ENCODE measurements around the gene GALR2. TPM values are rescaled to one million over a fixed set of nuclear protein-coding genes. Genes with fewer than 3 reads are reported as not detected.

The GALR2 gene
- total RNA-seq, 1 donor from 2014 or later = 6.7 TPM

DNA sequence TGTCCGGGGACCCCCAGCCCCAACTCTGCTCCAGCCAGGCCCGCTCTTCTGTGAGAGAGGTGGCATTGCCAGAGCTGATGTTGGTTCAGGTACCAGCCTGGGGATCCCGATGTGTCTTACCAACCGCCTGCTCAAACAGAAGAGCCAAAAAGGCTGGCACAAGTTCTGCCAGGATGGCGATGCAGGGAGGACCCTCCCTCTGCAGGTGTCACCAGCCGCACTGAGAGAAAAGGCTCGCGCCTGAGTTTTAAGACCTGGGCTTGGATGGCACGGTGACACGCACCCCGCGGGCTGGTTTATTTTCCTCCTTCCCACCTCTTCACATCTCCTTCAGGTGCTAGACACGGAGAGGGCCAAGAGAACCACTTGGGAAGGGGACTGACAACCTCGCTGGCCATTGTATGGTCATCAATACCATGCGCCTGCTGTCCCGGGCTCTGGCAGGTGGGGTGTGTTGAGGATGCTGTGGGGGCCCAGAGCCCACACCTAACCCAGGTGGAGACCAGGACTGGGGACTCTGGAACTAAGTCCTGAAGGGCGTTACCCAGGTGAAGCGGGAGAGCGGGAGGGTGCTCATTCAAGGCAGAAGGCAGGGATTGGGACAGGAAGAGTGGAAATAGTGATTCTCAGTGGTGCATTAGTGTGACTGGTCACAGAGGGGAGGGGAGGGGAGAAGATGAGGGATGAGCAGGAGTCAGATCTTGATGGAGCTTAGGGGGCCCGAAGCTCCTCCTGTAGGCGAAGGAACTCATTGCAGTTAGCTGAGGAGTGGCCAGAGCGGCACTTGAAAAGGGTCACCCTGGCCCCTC is 50.2 kb downstream of the GALR2 start:
- DNase-seq (ENCODE audit: low spot score) = no peak

DNA sequence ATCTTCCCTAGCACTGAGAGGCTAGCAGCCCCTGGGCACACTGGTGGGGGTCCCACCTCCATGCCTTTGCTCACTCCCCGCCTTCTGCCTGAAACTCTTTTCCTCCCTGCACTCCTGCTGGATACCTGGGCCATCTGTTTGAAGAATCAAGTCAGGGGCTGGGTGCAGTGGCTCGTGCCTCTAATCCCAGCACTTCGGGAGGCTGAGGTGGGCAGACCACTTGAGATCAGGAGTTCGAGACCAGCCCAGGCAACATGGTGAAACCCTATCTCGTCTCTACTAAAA is 50.8 kb downstream of the GALR2 start:
- no peak for DNase-seq (ENCODE audit: low spot score)

GRCh38 chr17:76125922-76126321 is 51.3 kb downstream of the GALR2 start:
- no peak for DNase-seq (ENCODE audit: low spot score)

Other genes starting within 250 kb of the GALR2 start
- gene UNC13D, start 230.4 kb upstream of the GALR2 start, total RNA-seq (ENCODE audit: insufficient read depth, low replicate concordance) = 8.9 TPM
- gene WBP2, start 219.4 kb upstream of the GALR2 start, total RNA-seq (ENCODE audit: insufficient read depth, low replicate concordance) = 13.7 TPM
- 18.8 TPM for gene TRIM47, start 196.2 kb upstream of the GALR2 start, total RNA-seq (ENCODE audit: insufficient read depth, low replicate concordance)
- 13.0 TPM for gene TRIM65, start 177.8 kb upstream of the GALR2 start, total RNA-seq (ENCODE audit: insufficient read depth, low replicate concordance)
- gene MRPL38, start 169.9 kb upstream of the GALR2 start, total RNA-seq (ENCODE audit: insufficient read depth, low replicate concordance) = 34.2 TPM
- gene FBF1, start 133.7 kb upstream of the GALR2 start, total RNA-seq (ENCODE audit: insufficient read depth, low replicate concordance) = 6.7 TPM
- 53.0 TPM for gene ACOX1, start 95.6 kb upstream of the GALR2 start, total RNA-seq (ENCODE audit: insufficient read depth, low replicate concordance)
- not detected for gene TEN1, start 95.5 kb upstream of the GALR2 start, total RNA-seq (ENCODE audit: insufficient read depth, low replicate concordance)
- gene CDK3, start 73.9 kb upstream of the GALR2 start, total RNA-seq (ENCODE audit: insufficient read depth, low replicate concordance) = not detected
- 13.7 TPM for gene EVPL, start 47.5 kb upstream of the GALR2 start, total RNA-seq (ENCODE audit: insufficient read depth, low replicate concordance)
- gene SRP68, start 2.3 kb upstream of the GALR2 start, total RNA-seq (ENCODE audit: insufficient read depth, low replicate concordance) = 18.3 TPM
- 1.7 TPM for gene ZACN, start 4.4 kb downstream of the GALR2 start, total RNA-seq (ENCODE audit: insufficient read depth, low replicate concordance)
- gene EXOC7, start 29.0 kb downstream of the GALR2 start, total RNA-seq (ENCODE audit: insufficient read depth, low replicate concordance) = 64.5 TPM
- gene FOXJ1, start 66.5 kb downstream of the GALR2 start, total RNA-seq (ENCODE audit: insufficient read depth, low replicate concordance) = 0.48 TPM
- gene RNF157, start 165.7 kb downstream of the GALR2 start, total RNA-seq (ENCODE audit: insufficient read depth, low replicate concordance) = 0.96 TPM
- gene UBALD2, start 190.6 kb downstream of the GALR2 start, total RNA-seq (ENCODE audit: insufficient read depth, low replicate concordance) = 8.2 TPM
- gene QRICH2, start 233.5 kb downstream of the GALR2 start, total RNA-seq (ENCODE audit: insufficient read depth, low replicate concordance) = 0.48 TPM

All from umbilical cord (tissue), 2 donors.